ENCODE data around the gene LYST.
"Not testable (repeated sequence)": the region's sequence is repeated elsewhere in the genome, so short reads cannot be mapped to it uniquely, and the experiment has no call there.

LYST gene

DNA sequence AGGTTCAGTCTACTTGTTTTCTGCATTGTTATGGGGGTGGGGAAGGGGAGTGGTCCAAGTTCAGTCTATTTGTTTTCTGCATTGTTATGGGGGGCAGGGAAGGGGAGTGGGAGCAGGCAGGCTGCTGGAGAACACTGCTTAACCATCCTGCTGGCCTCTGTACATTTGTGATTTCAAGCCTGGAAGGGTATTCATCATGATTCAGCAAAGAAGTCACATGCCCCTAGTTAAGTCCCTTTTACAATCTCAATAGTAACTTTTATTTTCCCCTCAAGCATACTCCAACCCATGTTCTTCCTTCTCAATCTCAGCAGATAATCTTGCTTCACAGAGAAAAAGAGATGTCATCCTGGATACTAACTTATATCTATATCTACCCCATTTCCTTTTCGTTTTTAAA lies 7.9 kb downstream of the LYST start:
- no peak for DNase-seq (ENCODE audit: low read depth, low spot score)

DNA sequence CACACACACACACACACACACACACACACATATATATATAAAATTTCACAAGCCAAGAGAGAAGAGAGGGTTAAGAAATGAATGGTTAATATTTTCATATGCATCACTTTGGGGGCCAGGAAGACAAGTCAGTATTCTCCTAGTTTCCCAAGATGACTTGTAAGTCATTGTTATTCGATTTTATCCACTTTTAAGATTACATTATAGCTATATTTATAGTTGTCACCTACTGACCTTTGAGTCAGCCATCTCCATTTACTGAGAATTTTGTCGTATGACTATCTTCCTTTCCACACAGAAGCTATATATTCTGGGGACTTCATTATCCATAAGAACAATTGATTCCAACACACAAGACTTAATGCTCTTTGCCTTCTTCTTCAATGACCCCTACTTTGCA lies 8.9 kb downstream of the LYST start:
- DNase-seq (ENCODE audit: low read depth, low spot score): no peak

DNA sequence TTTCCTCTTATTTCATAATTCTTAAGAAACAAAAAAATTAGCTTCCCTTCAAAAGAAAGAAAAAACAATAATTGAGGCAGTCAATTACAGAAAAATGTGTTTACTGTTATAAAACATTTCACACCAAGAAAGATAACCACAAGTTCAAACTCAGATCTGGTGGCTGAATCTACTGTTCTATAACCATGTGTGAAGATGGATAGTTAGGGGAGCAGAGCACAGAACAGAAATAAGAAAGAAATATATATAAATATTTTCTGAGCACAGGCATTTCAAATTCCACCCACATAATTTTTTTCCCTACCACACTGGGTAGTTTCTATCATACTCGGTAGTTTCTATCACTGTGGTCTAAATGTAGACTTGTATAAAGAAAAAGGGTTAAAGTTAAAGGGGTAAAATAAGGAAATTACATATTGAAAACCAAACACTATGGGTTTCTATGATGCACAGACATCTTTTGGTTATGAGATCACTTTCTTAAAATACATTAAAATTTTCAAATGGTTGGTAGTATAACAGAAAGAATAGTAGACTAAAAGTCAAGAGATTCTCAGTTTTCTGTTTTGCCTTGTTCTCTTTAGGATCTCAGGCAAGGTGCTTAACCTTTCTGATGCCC lies 10.8 kb downstream of the LYST start:
- DNase-seq (ENCODE audit: low read depth, low spot score): no peak

DNA sequence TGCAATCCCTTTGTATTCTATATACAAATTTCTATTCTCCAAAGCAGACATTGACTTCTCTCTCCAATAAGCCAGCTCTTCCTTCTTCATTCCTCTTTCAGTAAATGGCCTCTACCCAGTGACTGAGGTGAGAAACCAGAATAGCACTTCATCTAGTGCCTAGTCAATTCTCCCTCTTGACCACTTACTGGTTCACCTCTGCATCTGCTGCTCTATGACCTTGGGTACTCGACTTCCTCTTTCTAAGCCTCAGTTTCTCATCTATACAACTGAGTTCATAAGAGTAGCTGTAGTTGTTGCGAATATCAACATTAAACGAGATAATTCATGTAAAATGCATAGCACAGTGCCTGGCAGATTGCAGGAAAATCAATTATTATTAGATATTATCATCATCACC lies 12.4 kb downstream of the LYST start:
- no peak for DNase-seq (ENCODE audit: low read depth, low spot score)

DNA sequence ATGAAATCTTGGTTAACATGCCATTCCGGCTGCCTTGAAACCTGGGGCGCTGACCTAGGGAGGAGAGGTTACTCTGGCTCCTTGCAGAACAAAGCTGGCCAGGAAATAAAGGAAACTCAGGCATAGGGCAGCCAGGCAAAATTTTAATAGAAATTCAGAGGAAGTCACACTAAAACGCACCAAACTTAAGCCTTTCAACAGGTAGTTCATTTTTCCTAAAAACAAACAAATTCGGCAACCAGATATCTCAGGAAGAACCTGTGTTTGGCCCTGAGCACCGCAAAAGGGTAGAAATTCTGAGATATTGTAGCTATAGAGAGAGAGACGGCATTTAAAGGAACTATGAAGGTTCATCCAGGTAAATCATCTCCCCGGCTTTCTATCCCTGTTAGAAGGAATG lies 13.1 kb downstream of the LYST start:
- no peak for DNase-seq (ENCODE audit: low read depth, low spot score)

DNA sequence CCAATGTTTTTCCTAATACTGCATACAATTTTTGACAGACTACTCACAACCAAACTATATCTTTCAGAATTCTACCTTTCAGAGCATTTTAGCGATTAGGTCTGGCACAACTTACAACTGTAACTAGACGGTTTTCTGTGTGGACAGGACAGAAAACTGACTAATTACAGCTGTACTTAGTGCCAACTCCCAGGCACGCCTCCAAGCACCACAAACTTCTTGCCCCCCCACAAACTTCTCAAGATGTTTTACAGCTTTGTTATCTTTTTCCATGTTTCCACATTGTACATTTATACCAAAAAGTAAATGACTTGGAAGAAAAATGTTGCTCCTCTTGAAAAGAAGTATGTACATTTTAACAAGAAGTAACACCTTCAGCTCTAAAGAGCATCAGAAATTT lies 13.8 kb downstream of the LYST start:
- DNase-seq (ENCODE audit: low read depth, low spot score): no peak

DNA sequence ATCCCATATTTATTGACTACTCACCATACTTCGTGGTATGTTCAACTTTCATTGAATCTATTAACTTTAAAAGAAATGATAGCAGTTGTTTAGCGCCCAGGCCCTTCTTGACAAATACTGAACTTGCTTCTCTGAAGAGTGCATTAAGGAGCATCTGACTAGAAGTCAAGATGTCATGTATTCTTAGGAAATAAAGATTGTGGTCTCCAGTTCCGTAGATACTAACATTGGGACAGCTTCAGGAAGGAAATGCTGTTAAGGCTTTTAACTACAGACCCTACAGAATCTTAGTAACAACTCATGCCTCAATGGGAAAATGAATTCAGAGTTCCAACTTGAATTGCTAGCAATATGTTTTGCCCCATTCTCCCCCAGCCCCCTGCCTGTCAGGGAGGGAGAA lies 14.8 kb downstream of the LYST start:
- no peak for DNase-seq (ENCODE audit: low read depth, low spot score)

DNA sequence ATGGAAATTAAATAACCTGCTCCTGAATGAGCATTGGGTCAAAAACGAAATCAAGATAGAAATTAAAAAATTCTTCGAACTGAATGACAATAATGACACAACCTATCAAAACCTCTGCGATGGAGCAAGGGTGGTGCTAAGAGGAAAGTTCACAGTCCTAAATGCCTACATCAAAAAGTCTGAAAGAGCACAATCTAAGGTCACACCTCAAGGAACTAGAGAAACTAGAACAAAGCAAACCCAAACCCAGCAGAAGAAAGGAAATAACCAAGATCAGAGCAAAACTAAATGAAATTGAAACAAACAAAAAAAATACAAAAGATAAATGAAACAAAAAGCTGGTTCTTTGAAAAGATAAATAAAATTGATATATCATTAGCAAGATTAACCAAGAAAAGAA lies 18.5 kb downstream of the LYST start:
- DNase-seq (ENCODE audit: low read depth, low spot score): not testable (repeated sequence)

DNA sequence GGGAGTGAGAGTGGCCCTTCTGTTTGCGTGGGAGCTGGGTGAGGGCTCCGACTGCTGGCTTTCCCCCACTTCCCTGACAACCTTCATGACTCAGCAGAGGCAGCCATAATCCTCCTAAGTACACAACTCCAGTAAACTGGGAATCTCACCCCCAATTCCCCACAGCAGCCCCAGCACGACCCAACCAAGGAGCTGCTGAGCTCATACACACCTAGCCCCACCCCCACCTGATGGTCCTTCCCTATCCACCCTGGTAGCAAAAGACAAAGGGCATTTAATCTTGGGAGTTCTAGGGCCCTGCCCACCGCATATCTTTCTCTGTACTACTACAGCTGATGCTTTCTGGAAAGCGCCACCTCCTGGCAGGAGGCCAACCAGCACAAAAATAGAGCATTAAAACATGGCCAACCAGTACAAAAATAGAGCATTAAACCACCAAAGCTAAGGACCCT lies 21.0 kb downstream of the LYST start:
- DNase-seq (ENCODE audit: low read depth, low spot score): not testable (repeated sequence)

DNA sequence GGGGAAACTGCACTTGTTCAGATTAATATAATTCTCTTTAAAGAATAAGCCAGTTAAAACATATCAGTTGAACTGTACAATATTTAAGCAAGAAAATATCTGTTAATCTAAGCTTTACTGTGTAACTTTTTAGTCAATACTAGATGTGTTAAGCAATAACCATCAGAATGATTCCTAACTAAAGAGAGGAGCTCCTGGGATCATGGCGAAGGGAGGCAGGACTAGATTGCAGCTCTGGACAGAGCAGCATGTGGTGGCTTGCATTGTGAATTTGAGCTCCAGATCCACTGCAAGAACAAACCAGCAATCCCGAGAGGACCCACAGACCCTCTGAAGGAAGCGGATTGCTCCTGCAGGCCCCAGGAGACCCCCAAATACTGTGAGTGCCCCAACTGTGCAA lies 21.9 kb downstream of the LYST start:
- DNase-seq (ENCODE audit: low read depth, low spot score): no peak

DNA sequence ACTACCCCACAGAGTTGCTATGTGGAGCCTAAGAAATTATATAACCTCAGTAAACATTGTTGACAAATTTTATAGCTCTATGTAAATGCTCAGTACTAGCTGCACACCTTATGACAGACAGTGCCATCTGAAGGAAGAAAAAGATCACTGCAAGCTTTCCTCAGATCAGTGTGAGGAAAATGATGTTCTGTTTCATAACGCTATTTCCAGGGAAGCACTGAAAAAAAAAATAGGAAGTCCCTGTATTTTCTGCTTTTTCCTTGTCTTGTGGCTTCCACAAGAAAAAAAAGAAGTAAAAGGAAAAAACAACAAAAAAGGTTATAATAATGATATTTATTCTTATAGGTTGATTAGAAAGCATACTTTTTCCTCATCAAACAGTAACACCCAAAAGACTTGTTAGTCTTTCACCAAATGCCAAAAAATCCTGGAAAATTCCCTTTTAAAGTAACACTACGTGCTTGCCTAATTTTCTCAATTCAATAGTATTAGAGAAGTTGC lies 23.2 kb downstream of the LYST start:
- DNase-seq (ENCODE audit: low read depth, low spot score): no peak

DNA sequence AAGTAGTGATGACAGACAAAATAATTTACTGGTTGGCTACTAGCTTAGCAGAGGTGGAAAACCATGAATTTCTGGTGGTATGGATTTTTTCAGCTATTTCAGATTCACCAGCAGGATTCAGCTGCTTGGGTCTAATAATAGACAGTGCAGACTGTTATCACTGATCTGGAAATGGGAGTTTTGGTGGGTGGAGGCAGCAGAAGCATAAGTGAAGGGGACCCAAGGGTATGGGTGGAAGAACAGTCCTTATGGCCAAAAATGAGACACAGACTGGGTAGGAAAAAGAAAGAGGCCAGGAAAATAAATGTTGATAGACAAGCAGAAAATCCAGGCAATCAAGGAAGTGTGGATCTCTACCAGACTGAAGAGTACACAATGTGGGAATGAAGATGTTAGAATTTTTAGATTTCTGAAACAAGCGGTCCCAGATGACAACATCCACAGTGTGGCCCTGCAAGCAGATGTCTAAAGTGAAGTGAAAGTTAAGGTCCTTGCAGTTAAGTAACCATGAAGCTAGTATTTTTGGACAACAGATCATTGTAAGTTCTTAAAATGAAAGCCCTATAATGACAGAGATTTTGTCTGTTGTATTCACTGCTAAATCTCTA lies 24.7 kb downstream of the LYST start:
- DNase-seq (ENCODE audit: low read depth, low spot score): no peak

DNA sequence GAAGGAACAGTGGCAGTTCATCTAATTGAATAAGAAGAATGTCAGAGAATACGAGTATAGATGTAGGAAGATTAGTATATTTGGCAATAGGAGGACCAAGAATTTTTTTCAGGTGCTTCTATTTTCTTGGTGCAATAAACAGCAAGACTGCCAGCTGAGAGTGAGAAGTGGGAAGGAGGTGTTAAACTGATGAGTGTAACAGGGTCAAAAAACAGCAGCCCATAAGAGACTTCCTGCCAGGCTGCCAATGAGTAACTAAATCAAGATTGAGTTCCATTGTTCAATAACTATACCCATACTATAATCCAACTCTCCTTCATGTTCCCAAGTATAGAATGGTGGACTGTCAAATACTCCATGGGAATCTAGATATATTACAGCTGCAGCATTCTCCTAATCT lies 28.7 kb downstream of the LYST start:
- no peak for DNase-seq (ENCODE audit: low read depth, low spot score)

DNA sequence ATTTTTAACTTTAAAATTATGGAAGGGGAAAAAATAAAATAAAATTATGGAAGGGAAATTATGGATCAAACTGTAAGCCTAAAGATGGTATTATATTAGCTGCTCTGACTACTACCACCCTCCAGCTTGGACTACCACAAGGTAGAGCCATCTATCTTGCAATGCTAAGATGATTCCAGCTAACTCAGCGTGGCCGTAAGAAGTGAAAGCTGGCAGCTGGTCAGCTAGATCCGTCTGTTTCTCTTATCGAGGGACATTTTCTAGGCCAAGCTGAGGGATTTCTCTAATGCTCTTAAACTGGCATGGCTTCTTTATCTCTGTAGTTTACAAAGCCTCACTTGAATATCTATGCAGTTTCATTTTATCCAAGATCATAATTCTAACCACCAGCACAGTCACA lies 31.5 kb downstream of the LYST start:
- no peak for DNase-seq (ENCODE audit: low read depth, low spot score)

DNA sequence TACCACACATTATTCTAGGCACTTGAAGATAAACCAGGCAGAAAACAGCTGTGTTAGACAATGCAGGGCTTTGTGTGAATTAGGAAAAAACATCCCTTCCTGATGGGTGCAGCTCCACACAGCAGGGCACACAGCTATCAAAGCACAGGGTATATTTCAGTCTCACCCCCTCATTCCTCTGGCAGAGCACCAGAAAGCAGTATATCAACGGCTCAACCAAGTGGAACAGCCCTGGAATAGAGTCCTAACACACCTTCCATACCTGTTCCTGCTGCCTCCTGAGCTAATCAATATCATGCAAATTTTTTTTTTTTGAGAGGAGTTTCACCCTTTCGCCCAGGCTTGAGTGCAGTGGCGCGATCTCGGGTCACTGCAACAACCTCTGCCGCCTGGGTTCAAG lies 32.1 kb downstream of the LYST start:
- no peak for DNase-seq (ENCODE audit: low read depth, low spot score)

DNA sequence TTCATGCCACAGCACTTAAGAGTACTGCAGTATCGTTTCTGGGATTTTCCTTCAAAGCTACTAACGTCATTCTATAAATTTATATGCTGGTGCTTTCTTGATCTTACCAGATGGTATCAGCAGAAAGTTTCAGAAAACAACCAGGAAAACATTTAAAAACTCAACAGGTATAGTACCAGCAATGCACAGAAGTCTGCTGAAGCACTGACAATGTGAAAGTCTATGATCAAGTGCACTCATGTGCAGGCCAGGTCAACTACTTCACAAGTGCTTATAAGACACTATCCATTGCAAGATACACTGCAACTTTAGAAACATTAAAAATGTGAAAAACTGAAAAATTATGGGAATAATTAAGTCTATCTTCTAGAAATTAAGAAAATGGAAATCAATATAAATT lies 34.7 kb downstream of the LYST start:
- DNase-seq (ENCODE audit: low read depth, low spot score): no peak

DNA sequence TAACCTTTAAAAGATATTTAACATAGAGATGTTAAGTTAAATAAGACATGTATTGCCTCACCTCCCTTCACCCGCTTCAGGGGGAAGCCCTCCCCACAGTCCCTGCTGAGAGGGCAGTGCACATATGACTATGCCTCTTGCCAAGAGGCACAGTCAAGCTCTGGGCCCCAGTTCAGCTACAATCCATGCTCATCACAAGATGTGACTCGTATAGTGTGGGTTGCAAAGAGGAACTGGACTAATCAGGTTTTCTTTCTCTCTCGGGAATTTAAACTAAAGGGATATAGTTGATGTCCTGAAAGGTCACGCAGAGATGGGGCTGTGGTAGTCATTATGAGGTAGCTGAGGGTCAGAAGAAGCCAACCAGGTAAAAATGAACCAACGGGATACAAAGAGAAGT lies 35.6 kb downstream of the LYST start:
- DNase-seq (ENCODE audit: low read depth, low spot score): peak; percentile 36

DNA sequence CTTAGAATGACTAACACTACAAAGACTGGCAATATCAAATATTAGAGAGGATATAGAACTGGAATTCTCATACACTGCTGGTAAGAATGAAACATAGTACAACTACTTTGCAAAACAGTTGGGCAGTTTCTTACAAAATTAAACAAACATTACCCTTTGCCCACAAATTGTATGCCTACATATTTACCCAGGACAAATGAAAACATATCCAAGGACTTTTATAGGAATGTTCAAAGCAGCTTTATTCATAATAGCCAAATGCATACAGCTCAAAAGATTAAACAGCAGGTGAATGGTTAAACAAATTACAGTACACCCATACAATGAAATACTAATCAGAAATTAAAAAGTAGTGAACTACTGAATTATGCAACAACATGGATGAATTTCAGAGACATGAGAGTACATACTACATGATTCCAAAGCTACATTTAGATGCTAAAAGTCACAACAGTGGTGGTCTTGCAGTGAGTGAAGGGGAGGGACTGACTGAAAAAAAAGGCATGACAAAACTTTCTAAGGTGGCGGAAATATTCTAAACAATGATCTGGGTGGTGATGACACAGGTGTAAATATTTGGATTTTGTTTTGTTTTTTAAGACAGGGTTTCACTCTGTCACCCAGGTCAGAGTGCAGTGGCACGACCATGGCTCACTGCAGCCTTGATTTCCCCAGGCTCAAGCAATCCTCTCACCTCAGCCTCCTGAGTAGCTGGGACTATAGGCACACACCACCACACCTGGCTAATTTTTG lies 40.4 kb downstream of the LYST start:
- no peak for DNase-seq (ENCODE audit: low read depth, low spot score)

DNA sequence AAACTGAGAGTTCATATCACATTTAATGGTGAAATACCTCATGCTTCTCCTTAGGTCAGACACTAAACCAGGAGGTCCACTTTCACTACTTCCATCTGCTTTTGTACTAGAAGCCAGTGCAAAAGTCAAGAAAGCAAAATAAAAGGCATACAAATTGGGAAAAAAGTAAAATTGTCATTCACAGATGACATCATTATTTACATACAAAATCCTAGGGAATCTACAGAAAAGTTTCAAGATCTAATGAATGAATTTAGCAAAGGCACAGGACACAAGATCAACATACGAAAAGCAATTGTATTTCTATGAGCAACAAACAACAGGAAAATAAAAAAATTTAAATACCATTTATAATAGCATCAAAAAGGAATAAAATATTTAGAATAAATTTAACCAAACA lies 41.5 kb downstream of the LYST start:
- DNase-seq (ENCODE audit: low read depth, low spot score): no peak

DNA sequence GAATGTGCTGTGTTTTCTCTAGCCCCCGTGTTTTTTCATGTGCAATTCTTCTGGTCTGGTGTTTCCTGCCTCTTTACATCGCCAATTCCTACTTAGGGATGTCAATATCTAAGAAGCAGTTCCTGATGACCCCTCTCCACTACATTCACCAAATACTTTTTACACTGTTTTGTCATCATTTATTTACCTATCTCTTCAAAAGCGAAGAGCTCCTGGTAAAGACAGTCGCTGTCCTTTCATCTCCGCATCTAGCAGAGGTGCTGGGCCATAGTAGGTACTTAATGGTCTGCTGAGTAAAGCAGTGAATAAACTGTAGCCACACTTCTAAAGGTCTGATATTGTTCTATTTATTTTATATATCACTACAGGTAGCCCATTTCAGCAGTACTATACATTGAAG lies 43.0 kb downstream of the LYST start:
- DNase-seq (ENCODE audit: low read depth, low spot score): no peak

DNA sequence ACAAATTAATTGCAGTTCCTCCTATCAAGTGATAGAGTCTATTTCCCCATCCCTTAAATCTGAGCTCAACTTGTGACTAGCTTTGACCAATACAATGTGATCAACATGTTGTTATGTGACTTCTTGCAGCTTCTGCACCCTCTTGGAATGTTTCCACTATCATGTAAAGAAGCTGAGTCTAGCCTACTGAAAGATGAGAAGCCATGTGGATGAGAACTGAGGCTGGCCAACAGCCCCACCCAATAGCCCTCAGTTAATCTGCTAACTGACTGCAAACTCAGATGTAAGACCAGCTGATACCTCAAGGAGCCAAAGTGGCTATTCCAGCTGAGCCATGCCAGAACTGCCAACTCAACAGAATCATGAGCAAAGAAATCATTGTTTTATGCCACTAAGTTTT lies 44.0 kb downstream of the LYST start:
- DNase-seq (ENCODE audit: low read depth, low spot score): no peak

DNA sequence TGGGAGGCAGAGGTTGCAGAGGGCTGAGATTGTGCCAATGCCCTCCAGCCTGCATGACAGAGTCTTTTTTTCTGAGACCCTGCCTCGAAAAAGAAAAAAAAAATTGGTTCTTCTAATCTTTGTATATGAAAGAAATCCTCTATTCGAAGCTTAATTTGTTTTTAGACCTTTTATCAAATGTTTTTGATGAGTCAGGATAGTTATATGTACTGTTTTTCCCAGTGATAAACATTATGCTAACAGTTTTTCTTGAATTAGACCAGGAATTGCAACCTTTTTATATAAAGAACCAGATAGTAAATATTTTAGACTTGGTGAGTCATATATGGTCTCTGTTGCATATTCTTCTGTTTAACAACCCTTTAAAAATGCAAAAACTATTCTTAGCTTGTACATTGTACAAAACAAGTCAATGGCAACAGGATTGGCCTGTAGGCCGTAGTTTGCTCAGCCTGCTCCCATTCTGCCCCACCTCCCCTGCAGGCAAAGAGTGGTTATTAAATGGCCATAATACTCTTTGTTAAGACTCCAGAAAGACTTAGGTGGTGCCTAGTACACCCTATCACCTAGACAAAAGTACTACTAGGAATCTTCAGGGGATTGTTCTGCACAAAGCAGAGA lies 45.2 kb downstream of the LYST start:
- no peak for DNase-seq (ENCODE audit: low read depth, low spot score)

DNA sequence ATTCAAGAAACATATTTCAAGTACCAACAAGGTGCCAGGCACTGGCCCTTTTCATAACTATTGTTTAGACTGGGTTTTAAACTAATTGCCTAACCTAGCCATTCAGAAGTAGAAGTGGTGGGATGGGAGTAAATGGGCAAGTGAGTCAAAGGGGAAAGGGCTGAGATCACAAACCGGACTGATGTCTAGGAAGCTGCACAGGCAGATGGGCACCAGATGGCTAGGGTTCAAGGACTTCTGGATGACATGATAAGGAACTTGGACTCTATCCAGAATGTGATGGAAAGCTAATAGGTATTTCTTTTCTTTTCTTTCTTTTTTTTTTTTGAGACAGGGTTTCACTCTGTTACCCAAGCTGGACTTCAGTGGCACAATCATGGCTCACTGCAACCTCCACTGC lies 46.6 kb downstream of the LYST start:
- no peak for DNase-seq (ENCODE audit: low read depth, low spot score)
